ENCODE data around the gene DRAXIN.

GRCh38 chr1:11691302-11691914, at the start of gene DRAXIN:
- TF ChIP-seq SUZ12 (IDR thresholded peaks at IDR 0.05), result no peak
- TF ChIP-seq ELF4 (IDR thresholded peaks at IDR 0.05), result no peak
- no peak for TF ChIP-seq HDGF (IDR thresholded peaks at IDR 0.05; ENCODE audit: borderline replicate concordance)
- TF ChIP-seq FOXM1 (IDR thresholded peaks at IDR 0.05; ENCODE audit: borderline replicate concordance), result no peak
- no peak for TF ChIP-seq FOXA1 (IDR thresholded peaks at IDR 0.05)
- TF ChIP-seq PKNOX1 (IDR thresholded peaks at IDR 0.05), result no peak
- no peak for TF ChIP-seq FOXK2 (IDR thresholded peaks at IDR 0.05)
- TF ChIP-seq BHLHE40 (IDR thresholded peaks at IDR 0.05; ENCODE audit: borderline replicate concordance), result no peak
- no peak for TF ChIP-seq TARDBP (IDR thresholded peaks at IDR 0.05)
- TF ChIP-seq NFRKB (IDR thresholded peaks at IDR 0.05), result no peak
- TF ChIP-seq LEF1 (IDR thresholded peaks at IDR 0.05; ENCODE audit: borderline replicate concordance), result no peak
- TF ChIP-seq SP1 (IDR thresholded peaks at IDR 0.05), result no peak
- no peak for TF ChIP-seq L3MBTL2 (conservative IDR thresholded peaks at IDR 0.05)
- no peak for TF ChIP-seq ZNF384 (IDR thresholded peaks at IDR 0.05)
